Suppressor macrophage treated with lipopolysaccharide for 4 hours (primary cell): ENCODE data around the gene RIC8A.

ENCODE experiments used
- DNase-seq: peaks from one replicate; pipeline ENCODE4 v3.0.0-alpha.2; 2020

The RIC8A gene

GRCh38 chr11:250740-251299 is 43.3 kb downstream of the RIC8A start:
- DNase-seq: peak; percentile 70

- DNase-seq: no peak
These were observed 44.0 kb downstream of the RIC8A start for GRCh38 chr11:251550-251949.

GRCh38 chr11:252666-253065 is 45.2 kb downstream of the RIC8A start:
- no peak for DNase-seq

GRCh38 chr11:253160-253885 is 45.8 kb downstream of the RIC8A start:
- no peak for DNase-seq

- no peak for DNase-seq
These were observed 46.4 kb downstream of the RIC8A start for GRCh38 chr11:253886-254270.

- no peak for DNase-seq
These were observed 47.7 kb downstream of the RIC8A start for GRCh38 chr11:255176-255575.

- DNase-seq: no peak
These were observed 48.3 kb downstream of the RIC8A start for GRCh38 chr11:255816-256215.

- no peak for DNase-seq
These were observed 49.6 kb downstream of the RIC8A start for GRCh38 chr11:256952-257737.

- no peak for DNase-seq
These were observed 50.4 kb downstream of the RIC8A start for GRCh38 chr11:257766-258493.

- DNase-seq: no peak
These were observed 51.9 kb downstream of the RIC8A start for GRCh38 chr11:259413-259812.

- DNase-seq: no peak
These were observed 54.1 kb downstream of the RIC8A start for GRCh38 chr11:261624-262023.
